Liver (tissue), 2 donors: ENCODE data around the gene VTCN1.

Experiments used
- RAD21 ChIP-seq, 2 donors: IDR thresholded peaks; 2 replicates each; pipeline ENCODE4 v1.6.1; 2016; ENCODE audit warnings: antibody characterized with exemption in 2 of 2, mild to moderate bottlenecking in 2 of 2
- TAF1 ChIP-seq: conservative IDR thresholded peaks from 2 replicates; pipeline ENCODE4 v1.6.1; 2016; ENCODE audit warnings: antibody characterized with exemption, mild to moderate bottlenecking
- donor health status: healthy.

GRCh38 chr1:117130526-117130925, 80.2 kb downstream of the VTCN1 start:
- no peak for TF ChIP-seq RAD21 (IDR thresholded peaks at IDR 0.05)
- no peak for TF ChIP-seq TAF1
